Tibial artery (tissue), 4 donors: ENCODE data around the gene FANCL.

ENCODE experiments used
- DNase-seq, 2 donors: peaks; one replicate each; pipeline ENCODE4 v3.0.0-alpha.2; 2019
- H3K27ac ChIP-seq, 2 donors: fragments of 200-600 bp; sonication (generic) in 1 of 2; 1 replicate in 1 of 2; 2 replicates in 1 of 2; pipeline ENCODE4 v1.5.1; 2018 to 2019; ENCODE audit warnings: mild to moderate bottlenecking in 1 of 2
- H3K27me3 ChIP-seq, 2 donors: fragments of 200-600 bp; sonication (generic) in 1 of 2; one replicate each; pipeline versions ENCODE4 v1.5.1 to v1.6.0; 2016 to 2019
- H3K36me3 ChIP-seq, 3 donors: fragments of 200-600 bp; sonication (generic) in 2 of 3; one replicate each; pipeline ENCODE4 v1.5.1; 2016 to 2019; ENCODE audit warnings: mild to moderate bottlenecking in 2 of 3
- H3K4me1 ChIP-seq, 4 donors: fragments of 200-600 bp; sonication (generic) in 2 of 4; 1 replicate in 3 of 4; 2 replicates in 1 of 4; pipeline ENCODE4 v1.5.1; 2016 to 2019
- H3K4me3 ChIP-seq, 2 donors: fragments of 200-600 bp; sonication (generic) in 1 of 2; 1 replicate in 1 of 2; 2 replicates in 1 of 2; pipeline ENCODE4 v1.5.1; 2018 to 2019; ENCODE audit warnings: mild to moderate bottlenecking in 2 of 2
- H3K9me3 ChIP-seq, 3 donors: fragments of 200-600 bp; sonication (generic) in 1 of 3; one replicate each; pipeline ENCODE4 v1.5.1; 2016 to 2019
- intact Hi-C: fragments of 100-400 bp; cut with DNase I; formaldehyde crosslinking; loops from one replicate; pipeline ENCODE4 v1.15.0; 2023; ENCODE audit warnings: low total_unique reads
- TF ChIP-seq, protein P1 (sequence below), 2 experiments: fragments of 200-600 bp in 1 of 2; fragments of 450-650 bp in 1 of 2; IDR thresholded peaks; one replicate each; pipeline ENCODE4 v1.5.1; 2017 to 2019; ENCODE audit warnings: antibody characterized with exemption in 2 of 2, mild to moderate bottlenecking in 1 of 2, moderate library complexity in 1 of 2

FANCL gene

DNA sequence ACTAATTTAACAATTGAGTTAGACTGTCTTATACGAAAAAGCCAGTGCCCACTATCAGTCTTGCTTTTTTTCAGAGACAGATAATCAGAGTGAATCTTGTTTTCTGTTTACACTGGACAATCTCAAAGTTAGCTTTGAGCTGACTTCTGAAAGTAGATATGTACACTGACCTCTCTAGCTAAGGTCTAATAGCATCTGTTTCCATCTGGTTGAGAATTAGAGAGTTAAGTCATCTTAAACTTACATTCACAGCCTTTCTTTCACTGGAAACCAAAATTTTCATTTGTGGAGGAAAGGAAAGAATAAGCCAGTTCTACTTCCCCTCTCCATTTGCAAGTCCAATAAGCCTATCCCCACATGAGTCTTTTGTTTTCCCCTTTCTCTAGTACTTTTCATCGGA, 105.3 kb downstream of the FANCL start:
- Histone ChIP-seq H3K27ac (no peak overlapping the region), H3K4me1 (peaks cover 0 to 20% (median 8%) of the 10 kb centered on the region in 4 donors), H3K4me3 (no peak overlapping the region), H3K36me3 (peaks cover 3 to 4% (median 3%) of the 10 kb centered on the region in 3 donors), H3K9me3 (no peaks in the 10 kb centered on the region), H3K27me3 (no peaks in the 10 kb centered on the region)
- intact Hi-C loops: no loop called here
- TF ChIP-seq, protein P1, sequence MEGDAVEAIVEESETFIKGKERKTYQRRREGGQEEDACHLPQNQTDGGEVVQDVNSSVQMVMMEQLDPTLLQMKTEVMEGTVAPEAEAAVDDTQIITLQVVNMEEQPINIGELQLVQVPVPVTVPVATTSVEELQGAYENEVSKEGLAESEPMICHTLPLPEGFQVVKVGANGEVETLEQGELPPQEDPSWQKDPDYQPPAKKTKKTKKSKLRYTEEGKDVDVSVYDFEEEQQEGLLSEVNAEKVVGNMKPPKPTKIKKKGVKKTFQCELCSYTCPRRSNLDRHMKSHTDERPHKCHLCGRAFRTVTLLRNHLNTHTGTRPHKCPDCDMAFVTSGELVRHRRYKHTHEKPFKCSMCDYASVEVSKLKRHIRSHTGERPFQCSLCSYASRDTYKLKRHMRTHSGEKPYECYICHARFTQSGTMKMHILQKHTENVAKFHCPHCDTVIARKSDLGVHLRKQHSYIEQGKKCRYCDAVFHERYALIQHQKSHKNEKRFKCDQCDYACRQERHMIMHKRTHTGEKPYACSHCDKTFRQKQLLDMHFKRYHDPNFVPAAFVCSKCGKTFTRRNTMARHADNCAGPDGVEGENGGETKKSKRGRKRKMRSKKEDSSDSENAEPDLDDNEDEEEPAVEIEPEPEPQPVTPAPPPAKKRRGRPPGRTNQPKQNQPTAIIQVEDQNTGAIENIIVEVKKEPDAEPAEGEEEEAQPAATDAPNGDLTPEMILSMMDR (IDR thresholded peaks at IDR 0.05): no peak
- no peak for DNase-seq

DNA sequence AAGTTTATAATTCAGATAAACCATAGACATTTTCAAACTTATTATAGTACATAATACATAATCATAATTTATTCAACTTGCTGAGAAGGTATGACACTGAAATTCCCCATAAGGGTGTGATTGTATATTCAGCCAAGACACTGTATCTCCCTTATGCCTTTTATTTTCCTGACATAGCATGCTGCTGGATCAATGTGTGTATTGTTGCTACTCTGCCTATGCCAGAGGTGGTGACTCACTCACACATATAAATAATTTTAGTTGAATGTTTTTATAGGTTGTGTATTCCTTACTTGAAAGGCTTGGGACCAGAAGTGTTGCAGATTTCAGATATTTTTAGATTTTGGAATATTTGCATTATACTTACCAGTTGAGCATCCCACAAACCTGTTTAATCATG, 107.7 kb downstream of the FANCL start:
- Histone ChIP-seq H3K9me3 (no peaks in the 10 kb centered on the region), H3K4me1 (peaks cover 0 to 29% (median 8%) of the 10 kb centered on the region in 4 donors), H3K36me3 (peaks cover 0 to 3% (median 0%) of the 10 kb centered on the region in 3 donors), H3K27me3 (no peaks in the 10 kb centered on the region), H3K4me3 (no peak overlapping the region), H3K27ac (no peak overlapping the region)
- TF ChIP-seq, protein P1 (IDR thresholded peaks at IDR 0.05): no peak
- intact Hi-C loops: no loop called here
- DNase-seq: no peak

DNA sequence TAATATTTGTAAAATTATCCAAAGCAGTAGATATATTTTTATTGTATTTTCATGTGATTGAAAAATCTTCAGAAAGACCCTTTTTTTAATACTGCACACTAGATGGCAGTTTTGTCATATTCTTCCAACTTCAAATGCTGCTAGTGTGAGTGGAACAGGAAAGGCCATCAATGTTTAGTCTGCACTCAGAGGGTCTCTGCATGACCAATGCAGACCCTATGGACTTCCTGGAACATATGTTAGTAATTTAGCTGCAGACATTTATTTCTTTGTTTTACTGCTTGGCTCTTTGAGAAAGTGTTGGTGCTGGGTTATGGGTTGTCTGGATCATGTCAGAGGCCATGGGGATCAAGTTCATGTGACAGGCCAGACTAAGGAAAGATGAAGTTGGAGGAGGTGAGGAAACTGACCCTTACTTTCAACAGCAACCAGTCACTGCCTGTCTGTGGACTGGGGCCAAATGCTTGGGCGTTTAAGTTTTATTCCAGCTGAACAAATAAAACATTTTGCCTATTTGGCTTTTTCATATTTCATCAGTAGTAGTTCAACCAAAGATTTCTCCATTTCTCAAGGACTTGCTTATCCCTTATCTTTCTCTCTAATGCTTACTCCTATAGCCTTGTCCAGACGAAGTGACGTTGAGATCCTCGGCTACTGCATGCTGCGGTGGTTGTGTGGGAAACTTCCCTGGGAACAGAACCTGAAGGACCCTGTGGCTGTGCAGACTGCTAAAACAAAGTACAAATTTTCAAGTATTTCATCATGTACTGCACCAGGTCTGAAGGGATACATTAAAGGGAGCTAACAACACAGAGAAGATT, 109.7 kb downstream of the FANCL start:
- Histone ChIP-seq H3K27ac (no peak overlapping the region), H3K4me3 (no peak overlapping the region), H3K36me3 (peaks cover 0 to 3% (median 0%) of the 10 kb centered on the region in 3 donors), H3K9me3 (no peaks in the 10 kb centered on the region), H3K27me3 (no peaks in the 10 kb centered on the region), H3K4me1 (peaks cover 0 to 23% (median 8%) of the 10 kb centered on the region in 4 donors)
- intact Hi-C loops: no loop called here
- DNase-seq: peak in 1 of 2 donors; percentile 28
- TF ChIP-seq, protein P1 (IDR thresholded peaks at IDR 0.05): no peak

DNA sequence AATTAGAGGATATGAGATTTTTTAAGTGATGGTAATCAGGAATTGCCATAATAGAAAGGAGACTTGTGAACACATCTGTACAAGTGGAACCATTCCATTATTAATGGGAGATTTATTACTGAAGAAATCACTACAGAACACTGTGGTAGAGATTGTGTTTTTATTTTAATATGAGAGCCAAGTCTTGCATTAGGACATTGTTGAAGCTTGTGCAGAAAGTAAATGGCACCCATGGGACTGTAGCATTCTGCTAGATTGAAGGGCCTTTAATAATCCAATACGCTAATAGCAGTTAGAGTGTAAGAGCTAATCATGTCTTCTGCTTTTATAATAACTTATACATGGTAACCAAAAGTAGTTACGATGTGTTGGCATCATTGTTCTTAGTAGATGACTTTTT, 110.9 kb downstream of the FANCL start:
- H3K4me1 ChIP-seq: peaks cover 0 to 23% (median 8%) of the 10 kb centered on the region in 4 donors
- intact Hi-C loops: no loop called here
- no peak overlapping the region for H3K4me3 ChIP-seq
- TF ChIP-seq, protein P1 (IDR thresholded peaks at IDR 0.05): no peak
- H3K27me3 ChIP-seq: no peaks in the 10 kb centered on the region
- H3K9me3 ChIP-seq: no peaks in the 10 kb centered on the region
- no peak for DNase-seq
- H3K27ac ChIP-seq: no peak overlapping the region
- peaks cover 0 to 3% (median 0%) of the 10 kb centered on the region in 3 donors for H3K36me3 ChIP-seq

DNA sequence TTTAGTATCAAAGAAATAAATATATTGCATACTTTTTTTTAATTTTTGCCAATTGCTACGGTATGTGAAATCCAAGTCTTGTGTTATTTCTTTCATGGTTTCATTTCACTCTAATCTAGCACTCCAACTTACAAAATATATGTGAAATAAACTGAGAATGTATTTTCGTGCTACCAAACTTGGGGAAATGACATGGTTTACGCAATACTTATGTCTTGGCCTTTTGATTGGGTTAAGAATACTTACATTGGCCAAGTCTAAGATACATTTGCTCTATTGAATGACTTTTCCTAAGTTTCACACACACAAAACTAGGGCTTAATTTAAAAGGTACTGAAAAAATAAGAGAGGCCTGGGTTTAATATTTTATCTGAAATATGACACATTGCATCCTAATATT, 114.0 kb downstream of the FANCL start:
- H3K4me1 ChIP-seq: peaks cover 0 to 23% (median 8%) of the 10 kb centered on the region in 4 donors
- DNase-seq: no peak
- no peak overlapping the region for H3K4me3 ChIP-seq
- no peaks in the 10 kb centered on the region for H3K27me3 ChIP-seq
- TF ChIP-seq, protein P1 (IDR thresholded peaks at IDR 0.05): no peak
- no peaks in the 10 kb centered on the region for H3K9me3 ChIP-seq
- no peak overlapping the region for H3K27ac ChIP-seq
- intact Hi-C loops: no loop called here
- peaks cover 5 to 9% (median 8%) of the 10 kb centered on the region in 3 donors for H3K36me3 ChIP-seq
